Ectodermal cell (in vitro differentiated cells): ENCODE results near the gene PACS2.

Source experiments
- H3K27ac ChIP-seq: 2 replicates; pipeline ENCODE4 v1.7.0; 2013; ENCODE audit warnings: mild to moderate bottlenecking, low read depth, low read length; ENCODE audit not compliant: insufficient read depth, poor library complexity, severe bottlenecking
- H3K27me3 ChIP-seq: 2 replicates; pipeline ENCODE4 v1.7.0; 2013; ENCODE audit warnings: mild to moderate bottlenecking, low read length; ENCODE audit not compliant: insufficient read depth, control insufficient read depth, poor library complexity, severe bottlenecking
- H3K36me3 ChIP-seq: one replicate; pipeline ENCODE4 v1.7.0; 2013; ENCODE audit warnings: low read length; ENCODE audit not compliant: control insufficient read depth, insufficient read depth
- H3K4me1 ChIP-seq: one replicate; pipeline ENCODE4 v1.7.0; 2013; ENCODE audit warnings: low read length; ENCODE audit not compliant: control insufficient read depth, insufficient read depth
- H3K4me3 ChIP-seq: 2 replicates; pipeline ENCODE4 v1.7.0; 2013; ENCODE audit warnings: low read depth, low read length, control low read depth; ENCODE audit not compliant: insufficient read depth
- H3K9me3 ChIP-seq: 2 replicates; pipeline ENCODE4 v1.7.0; 2013; ENCODE audit warnings: mild to moderate bottlenecking, low read length, moderate library complexity; ENCODE audit not compliant: control insufficient read depth
- WGBS, 2 experiments: methylation state at CpG; one replicate each; pipeline ENCODE4 v1.1.7; 2013; ENCODE audit warnings: missing lambda C conversion rate in 2 of 2; 5-methylcytosine and 5-hydroxymethylcytosine counted together

The PACS2 gene

DNA sequence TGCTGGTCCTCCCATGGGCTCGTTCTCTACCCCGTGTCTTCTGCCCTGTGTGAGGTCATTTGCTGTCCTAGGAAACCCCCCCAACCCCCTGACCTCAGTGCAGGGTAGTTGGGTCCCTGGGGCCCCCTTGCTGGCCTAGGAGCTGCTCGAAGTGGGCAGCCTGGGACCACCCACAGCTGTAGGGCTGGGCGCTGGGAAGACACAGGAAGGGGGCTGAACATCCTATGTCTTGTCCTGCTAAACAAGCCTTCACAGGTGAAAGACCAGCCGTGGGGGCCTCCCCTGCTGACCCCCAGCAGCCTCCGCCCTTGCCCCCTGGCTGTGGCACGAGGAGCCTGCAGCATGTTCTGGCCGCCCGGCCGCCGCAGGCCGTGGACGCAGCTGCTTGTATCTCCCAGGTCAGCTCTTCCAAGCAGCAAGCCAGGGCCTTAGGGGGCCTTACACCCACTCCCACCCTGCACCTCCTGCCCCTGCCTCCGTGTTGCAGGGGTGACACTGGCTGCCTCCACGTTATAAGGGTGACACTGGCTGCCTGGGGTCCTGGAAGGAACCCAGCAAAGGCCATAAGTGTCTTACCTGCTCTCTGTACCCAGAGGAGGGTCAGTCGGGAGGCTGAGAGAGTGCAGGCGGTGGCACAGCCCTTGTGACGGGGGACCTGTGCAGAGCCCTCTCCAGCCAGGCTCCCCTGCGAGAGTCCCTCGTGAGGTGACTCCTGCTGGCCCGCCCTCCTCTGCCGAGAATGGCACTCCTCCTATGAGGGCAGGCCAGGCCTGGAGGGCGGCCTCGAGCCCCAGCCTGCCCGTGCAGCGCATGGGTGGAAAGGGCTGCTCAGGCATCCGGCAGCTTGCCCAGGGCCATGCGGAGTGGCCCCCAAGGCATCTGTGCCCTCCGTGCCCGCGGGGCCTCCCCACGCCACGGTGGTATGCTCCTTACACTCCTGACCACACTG is 72.3 kb downstream of the PACS2 start:
- H3K9me3 ChIP-seq = no peaks in the 10 kb centered on the region
- no peaks in the 10 kb centered on the region for H3K27me3 ChIP-seq
- no peaks in the 10 kb centered on the region for H3K36me3 ChIP-seq
- H3K27ac ChIP-seq = no peak overlapping the region
- 94% methylated on average over 33 of the region's 33 CpGs for WGBS, 2 experiments
- H3K4me3 ChIP-seq = no peak overlapping the region
- H3K4me1 ChIP-seq = no peaks in the 10 kb centered on the region

DNA sequence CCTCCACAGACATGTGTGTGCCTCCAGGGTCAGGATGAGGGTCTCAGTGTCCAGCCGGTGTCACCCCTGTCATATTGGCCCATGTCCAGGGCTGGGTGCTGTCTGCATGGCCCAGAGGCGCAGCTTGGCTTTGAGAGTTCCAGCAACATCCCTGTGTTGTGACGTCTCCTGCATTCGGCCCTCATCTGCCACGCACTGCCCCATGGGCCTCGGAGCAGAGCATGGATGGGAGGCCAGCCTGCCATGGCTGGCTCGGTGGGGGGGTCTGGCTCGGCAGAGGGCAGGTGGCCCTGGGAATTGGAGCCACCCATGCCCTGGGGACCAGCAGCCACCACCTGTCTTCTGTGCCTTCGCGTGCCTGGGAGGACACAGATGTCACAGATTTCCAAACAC is 73.0 kb downstream of the PACS2 start:
- Histone ChIP-seq H3K36me3 (no peaks in the 10 kb centered on the region), H3K9me3 (no peaks in the 10 kb centered on the region), H3K4me3 (no peak overlapping the region), H3K4me1 (no peaks in the 10 kb centered on the region), H3K27ac (no peak overlapping the region), H3K27me3 (no peaks in the 10 kb centered on the region)
- WGBS, 2 experiments = 95 to 96% methylated on average over 10 of the region's 10 CpGs

DNA sequence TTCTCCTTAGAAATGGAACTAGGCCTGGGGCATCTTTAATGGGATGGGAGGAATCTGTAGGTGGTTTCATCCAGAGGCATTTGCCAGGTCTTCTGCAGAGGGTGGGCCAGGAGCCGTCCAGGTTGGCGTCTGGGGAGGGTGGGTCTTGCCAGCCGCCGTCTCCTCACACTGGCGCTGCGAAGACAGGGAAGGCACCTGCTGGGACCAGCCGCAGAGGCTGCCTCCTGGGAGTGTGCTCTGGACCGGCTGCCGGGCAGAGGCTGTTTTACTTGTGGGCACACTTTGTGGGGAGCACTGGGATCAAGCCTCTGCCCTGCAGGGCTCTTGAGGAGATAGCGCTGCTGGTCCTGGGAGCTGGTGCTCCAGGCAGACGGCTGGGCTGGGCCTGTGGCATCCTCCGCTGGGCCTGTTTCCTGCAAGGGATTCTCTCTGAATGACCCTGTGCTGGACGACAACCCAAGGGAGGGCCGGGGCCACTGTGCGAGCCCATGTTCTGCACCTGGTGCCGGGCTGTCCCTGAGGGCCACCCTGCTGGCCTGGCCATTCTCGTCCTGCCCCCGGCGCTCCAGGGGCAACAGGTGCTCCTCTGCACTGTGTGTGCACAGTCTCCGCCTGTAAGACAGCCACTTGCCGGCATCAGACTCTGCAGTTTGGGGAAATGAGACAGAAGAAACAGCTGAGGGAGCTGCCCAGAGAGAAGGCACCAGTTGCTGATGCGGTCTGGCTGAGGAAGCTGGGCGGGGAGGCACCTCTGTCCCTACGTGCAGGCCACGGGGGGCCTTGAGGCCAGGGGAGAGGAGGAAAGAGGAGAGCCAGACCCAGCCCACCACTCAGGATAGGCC is 73.8 kb downstream of the PACS2 start:
- no peak overlapping the region for H3K4me3 ChIP-seq
- no peak overlapping the region for H3K27ac ChIP-seq
- WGBS, 2 experiments = 92 to 93% methylated on average over 25 of the region's 25 CpGs
- H3K27me3 ChIP-seq = no peaks in the 10 kb centered on the region
- no peaks in the 10 kb centered on the region for H3K9me3 ChIP-seq
- H3K4me1 ChIP-seq = no peaks in the 10 kb centered on the region
- H3K36me3 ChIP-seq = no peaks in the 10 kb centered on the region

DNA sequence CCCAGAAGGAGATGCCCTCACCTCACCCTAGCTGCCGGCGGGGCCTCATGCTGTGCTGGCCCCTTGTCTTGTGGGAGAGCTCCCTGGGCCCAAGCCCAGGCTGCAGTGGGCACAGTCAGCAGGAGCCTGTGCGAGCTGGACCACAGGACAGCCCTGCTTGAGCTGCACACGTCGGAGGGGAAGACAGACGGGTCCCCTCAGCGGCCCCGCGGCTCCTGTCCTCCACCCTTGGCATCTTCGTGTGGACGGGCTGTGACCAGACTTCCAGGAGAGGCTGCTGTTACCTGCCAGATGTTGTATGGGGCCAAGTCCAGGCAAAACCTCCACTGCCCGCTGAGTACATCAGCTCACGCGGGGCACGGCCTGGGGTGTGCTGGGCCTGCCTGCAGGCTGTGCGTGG is 74.4 kb downstream of the PACS2 start:
- Histone ChIP-seq H3K4me1 (no peaks in the 10 kb centered on the region), H3K9me3 (no peaks in the 10 kb centered on the region), H3K27me3 (no peaks in the 10 kb centered on the region), H3K36me3 (no peaks in the 10 kb centered on the region), H3K4me3 (no peak overlapping the region), H3K27ac (no peak overlapping the region)
- WGBS, 2 experiments = 93% methylated on average over 16 of the region's 16 CpGs

DNA sequence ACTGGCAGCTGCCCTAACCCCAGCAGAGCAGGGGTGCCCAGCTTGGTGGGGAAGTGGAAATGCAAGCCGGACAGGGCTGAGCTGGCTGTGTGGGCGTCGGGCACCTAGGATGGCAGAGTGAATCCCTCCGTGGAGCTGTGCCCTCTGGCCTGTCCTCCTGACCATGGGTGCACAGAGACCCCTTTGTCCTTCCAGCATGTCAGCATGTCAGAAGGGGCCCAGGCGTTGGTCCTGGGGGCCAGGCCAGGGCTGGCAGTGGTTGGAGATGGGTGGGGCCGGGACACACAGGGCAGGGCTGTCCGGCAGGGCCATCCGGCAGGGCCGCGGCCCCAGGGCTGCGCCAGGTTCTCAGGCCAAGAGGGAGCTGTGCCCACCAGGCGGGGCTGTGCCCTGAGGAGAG is 75.0 kb downstream of the PACS2 start:
- 94 to 96% methylated on average over 12 of the region's 12 CpGs for WGBS, 2 experiments
- no peak overlapping the region for H3K4me3 ChIP-seq
- no peak overlapping the region for H3K27ac ChIP-seq
- no peaks in the 10 kb centered on the region for H3K36me3 ChIP-seq
- H3K9me3 ChIP-seq = no peaks in the 10 kb centered on the region
- no peaks in the 10 kb centered on the region for H3K27me3 ChIP-seq
- no peaks in the 10 kb centered on the region for H3K4me1 ChIP-seq

DNA sequence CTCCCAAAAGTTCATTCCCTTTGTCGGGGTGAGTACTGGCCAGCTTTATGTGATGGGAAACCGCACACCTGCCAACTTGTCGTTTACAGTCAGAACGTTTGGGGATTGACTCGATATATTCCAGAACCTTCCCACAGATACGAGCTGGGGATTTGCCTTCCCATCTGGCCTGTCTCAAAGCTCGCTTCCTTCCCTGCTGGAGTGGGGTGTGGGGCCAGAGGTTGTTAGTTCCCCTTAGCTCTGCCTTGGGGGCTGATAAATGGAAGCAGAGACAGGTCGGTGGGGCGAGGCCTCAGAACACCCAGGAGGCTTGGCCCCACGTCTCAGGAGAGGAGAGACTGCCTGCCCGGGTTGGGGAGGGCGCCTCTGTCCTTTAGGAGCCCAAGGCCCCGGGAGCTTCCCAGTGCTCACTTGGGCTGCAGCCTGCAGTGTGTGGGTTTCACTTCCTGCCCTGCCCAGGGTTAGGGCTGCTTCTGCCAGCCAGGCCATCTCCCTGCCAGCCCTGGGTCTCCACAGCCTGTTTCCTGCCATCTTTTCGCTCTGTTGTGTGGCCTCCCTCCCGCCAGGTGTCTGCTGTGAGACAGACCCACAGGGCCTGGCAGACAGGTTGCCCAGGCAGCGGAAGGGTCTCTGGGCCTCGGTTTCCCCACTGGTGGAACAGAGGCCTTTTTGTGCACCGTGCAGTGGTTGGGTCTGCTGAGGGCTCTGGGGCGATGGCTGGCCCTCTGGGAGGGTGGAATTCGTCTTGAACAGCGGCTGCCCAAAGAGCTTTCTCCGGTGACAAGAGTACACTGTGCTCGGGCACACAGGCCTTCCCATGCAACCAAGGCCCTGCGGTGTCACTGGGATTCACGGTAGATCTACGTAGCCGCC is 75.7 kb downstream of the PACS2 start:
- H3K27me3 ChIP-seq = no peaks in the 10 kb centered on the region
- H3K27ac ChIP-seq = no peak overlapping the region
- H3K4me1 ChIP-seq = no peaks in the 10 kb centered on the region
- no peaks in the 10 kb centered on the region for H3K9me3 ChIP-seq
- 95 to 96% methylated on average over 27 of the region's 27 CpGs for WGBS, 2 experiments
- no peak overlapping the region for H3K4me3 ChIP-seq
- H3K36me3 ChIP-seq = no peaks in the 10 kb centered on the region

DNA sequence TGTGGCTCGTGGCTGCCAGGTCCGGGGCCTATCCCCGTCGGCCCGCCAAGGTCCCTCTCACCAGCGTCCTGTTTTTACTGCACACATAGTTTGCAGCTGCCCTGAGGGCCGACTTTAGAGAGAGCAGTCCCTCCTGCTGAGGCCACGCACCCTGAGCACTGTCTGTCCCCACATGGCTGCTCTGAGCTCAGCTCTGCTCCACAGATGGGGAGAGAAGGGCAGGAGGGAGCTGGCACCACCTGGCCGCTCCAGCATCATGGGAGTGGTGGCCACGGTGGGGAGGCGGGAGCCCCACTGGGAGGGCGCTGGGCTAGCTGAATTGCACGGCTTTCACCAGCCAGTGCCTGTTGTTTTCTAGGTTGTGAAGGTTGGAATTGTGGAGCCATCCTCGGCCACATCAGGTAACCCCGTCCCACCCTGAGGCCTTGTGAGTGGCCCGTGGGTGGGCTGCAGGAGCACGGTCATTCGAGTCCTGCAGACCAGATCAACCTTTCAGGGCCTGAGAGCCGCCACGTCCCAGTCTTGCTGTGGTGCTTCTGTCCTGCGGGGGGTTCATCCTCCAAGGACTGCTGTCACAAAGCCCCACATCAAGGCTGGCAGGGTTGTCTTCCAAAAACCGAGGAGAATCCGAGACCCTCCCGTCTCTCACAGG is 76.4 kb downstream of the PACS2 start:
- WGBS, 2 experiments = 88 to 91% methylated on average over 24 of the region's 24 CpGs
- Histone ChIP-seq H3K4me3 (no peak overlapping the region), H3K36me3 (no peaks in the 10 kb centered on the region), H3K9me3 (no peaks in the 10 kb centered on the region), H3K27ac (no peak overlapping the region), H3K4me1 (no peaks in the 10 kb centered on the region), H3K27me3 (no peaks in the 10 kb centered on the region)

DNA sequence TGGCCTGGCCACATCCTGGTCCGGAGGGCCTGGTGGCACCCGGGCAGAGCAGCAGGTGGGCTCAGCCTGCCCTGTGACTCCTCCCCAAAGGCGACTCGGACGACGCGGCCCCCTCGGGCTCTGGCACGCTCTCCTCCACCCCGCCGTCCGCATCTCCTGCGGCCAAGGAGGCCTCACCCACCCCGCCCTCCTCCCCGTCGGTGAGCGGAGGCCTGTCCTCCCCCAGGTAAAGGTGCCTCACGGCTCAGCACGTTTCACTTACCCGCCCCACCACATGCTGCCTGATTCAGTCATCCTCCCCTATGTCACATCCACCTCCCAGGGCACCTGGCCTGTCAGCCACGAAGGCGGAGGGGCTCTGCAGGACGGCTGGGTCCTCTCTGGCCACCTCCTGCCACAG is 77.0 kb downstream of the PACS2 start:
- no peak overlapping the region for H3K27ac ChIP-seq
- H3K27me3 ChIP-seq = no peaks in the 10 kb centered on the region
- no peaks in the 10 kb centered on the region for H3K4me1 ChIP-seq
- 91 to 93% methylated on average over 23 of the region's 23 CpGs for WGBS, 2 experiments
- H3K4me3 ChIP-seq = no peak overlapping the region
- H3K36me3 ChIP-seq = no peaks in the 10 kb centered on the region
- H3K9me3 ChIP-seq = no peaks in the 10 kb centered on the region

DNA sequence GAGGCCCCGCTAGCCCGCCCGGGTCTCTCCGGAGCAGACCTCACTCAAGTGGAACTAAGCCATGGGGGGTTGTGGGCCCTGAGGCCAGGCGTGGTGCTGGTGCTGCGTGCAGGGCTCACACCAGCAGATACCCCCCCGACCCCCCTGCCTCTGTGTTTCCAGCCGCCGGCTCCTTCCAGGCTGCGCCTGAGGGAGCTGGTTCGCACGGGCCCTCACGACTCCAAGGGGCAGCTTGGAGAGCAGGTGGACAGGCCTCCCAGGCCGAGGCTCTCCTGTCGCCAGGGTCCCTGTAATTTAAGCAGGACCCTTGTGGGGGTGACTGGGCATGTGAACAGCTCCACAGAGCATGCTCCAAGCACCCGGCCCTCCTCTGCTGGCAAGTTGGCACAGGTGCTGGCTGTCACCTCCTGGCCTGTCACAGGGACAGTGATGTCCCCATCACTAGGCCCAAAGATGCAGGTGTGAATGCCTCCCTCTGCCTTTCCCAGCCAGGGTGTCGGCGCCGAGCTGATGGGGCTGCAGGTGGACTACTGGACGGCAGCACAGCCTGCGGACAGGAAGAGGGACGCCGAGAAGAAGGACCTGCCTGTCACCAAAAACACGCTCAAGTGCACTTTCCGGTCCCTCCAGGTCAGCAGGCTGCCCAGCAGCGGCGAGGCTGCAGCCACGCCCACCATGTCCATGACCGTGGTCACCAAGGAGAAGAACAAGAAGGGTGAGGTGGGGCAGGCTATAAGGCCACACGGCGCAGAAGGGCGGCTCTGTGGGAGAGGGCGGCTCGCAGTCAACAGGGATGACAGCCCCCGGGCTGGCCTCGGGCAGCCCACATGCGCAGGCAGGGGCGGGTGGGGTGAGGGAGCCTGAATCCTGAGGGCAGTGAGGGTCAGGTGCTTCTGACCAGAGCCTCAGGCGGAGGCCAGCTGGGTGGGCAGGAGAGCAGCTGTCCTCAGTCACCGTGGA is 77.9 kb downstream of the PACS2 start:
- Histone ChIP-seq H3K27me3 (no peaks in the 10 kb centered on the region), H3K27ac (no peak overlapping the region), H3K4me3 (no peak overlapping the region), H3K4me1 (no peaks in the 10 kb centered on the region), H3K9me3 (no peaks in the 10 kb centered on the region), H3K36me3 (no peaks in the 10 kb centered on the region)
- 94 to 95% methylated on average over 40 of the region's 40 CpGs for WGBS, 2 experiments
